OCI-M2 (cell line): ENCODE measurements around the gene CHRNA1.
"Not testable (repeated sequence)": the region's sequence is repeated elsewhere in the genome, so short reads cannot be mapped to it uniquely, and the experiment has no call there.

Experiments used
- DNase-seq: peaks from one replicate; lab custom pipeline; 2025; ENCODE audit not compliant: unreplicated experiment; lab: John Stamatoyannopoulos, UW

CHRNA1 gene

GRCh38 chr2:174717916-174718315 lies 46.4 kb downstream of the CHRNA1 start:
- no peak for DNase-seq

- DNase-seq, result no peak
These were observed 47.0 kb downstream of the CHRNA1 start for GRCh38 chr2:174717273-174717672.

GRCh38 chr2:174716785-174717184 lies 47.5 kb downstream of the CHRNA1 start:
- no peak for DNase-seq

DNA sequence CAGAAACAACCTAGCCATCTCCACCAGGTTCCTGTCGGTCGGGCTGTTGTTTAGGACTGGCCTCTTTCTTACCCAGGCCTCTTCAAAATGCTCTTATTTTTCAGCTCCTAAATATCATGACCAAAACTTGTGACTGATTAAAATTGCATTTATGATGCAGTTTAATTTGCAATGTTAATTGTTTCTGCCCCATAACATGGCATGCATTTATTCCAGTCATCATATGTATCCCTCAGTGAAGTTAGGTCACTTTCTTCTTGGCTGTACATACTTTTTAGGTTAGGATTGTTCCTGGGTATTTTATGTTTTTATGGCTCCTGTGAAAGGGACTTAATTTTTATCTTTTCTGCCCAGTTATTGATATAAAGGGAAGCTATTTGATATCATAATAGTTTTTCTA lies 50.6 kb downstream of the CHRNA1 start:
- DNase-seq, result no peak

- no peak for DNase-seq
These were observed 53.1 kb downstream of the CHRNA1 start for GRCh38 chr2:174711206-174711605.

- DNase-seq, result not testable (repeated sequence)
These were observed 54.8 kb downstream of the CHRNA1 start for GRCh38 chr2:174709416-174710004.

- DNase-seq, result no peak
These were observed 55.6 kb downstream of the CHRNA1 start for GRCh38 chr2:174708713-174709112.

DNA sequence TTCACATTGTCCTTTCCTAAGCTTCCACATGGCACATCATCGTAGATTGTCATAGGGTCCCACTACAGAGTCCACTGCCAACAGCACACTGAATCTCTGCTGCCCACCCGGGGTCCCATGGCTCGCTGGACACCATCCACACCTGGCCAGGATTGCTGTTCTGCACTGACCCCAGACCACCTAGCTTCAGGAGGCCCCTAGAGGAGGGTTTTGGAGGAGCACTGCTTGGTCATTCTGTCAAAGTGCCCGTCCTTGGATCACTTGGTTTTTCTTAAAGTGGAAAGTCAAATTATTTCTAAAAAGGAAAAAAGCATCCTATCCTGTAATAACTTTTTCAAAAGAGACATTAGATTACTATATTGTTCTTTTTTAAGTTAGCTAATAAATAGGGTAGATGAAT lies 59.0 kb downstream of the CHRNA1 start:
- DNase-seq, result no peak

DNA sequence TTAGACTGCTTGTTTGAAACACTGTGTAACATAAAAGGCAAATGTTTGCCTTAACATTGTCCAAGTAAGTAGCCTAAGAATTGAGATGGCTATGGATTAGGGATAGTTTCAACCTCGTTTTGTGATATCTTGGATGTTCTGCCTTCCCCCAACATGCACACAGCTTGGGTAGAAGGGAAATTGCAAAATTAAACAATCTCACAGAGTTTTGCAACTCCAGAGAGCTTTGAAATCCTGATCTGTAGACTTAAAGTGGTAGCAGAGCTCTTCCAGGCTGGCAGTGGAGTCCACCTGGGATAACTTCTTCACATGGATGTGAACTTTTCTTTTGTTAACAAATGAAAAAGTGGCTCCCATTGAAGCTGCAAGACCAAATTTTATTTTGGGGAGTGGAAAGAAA lies 59.6 kb downstream of the CHRNA1 start:
- no peak for DNase-seq

- DNase-seq, result no peak
These were observed 60.2 kb downstream of the CHRNA1 start for GRCh38 chr2:174704061-174704460.

GRCh38 chr2:174703430-174703829 lies 60.8 kb downstream of the CHRNA1 start:
- DNase-seq, result no peak

DNA sequence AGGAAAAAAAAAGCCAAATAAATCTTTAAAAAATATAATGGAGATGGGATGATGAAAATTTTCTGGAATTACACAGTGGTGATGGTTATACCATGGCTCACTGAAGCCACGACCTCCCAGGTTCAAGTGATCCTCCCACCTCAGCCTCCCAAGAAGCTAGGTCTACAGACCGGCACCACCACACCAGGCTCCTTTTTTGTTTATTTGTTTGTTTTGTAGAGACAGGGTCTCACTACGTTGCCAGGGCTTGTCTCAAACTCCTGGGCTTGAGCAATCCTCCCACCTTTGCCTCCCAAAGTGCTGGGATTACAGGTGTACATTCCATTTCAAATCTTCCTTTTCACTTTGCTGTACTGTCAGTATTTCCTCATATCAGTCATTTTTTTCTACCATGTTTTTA lies 61.7 kb downstream of the CHRNA1 start:
- DNase-seq, result no peak

DNA sequence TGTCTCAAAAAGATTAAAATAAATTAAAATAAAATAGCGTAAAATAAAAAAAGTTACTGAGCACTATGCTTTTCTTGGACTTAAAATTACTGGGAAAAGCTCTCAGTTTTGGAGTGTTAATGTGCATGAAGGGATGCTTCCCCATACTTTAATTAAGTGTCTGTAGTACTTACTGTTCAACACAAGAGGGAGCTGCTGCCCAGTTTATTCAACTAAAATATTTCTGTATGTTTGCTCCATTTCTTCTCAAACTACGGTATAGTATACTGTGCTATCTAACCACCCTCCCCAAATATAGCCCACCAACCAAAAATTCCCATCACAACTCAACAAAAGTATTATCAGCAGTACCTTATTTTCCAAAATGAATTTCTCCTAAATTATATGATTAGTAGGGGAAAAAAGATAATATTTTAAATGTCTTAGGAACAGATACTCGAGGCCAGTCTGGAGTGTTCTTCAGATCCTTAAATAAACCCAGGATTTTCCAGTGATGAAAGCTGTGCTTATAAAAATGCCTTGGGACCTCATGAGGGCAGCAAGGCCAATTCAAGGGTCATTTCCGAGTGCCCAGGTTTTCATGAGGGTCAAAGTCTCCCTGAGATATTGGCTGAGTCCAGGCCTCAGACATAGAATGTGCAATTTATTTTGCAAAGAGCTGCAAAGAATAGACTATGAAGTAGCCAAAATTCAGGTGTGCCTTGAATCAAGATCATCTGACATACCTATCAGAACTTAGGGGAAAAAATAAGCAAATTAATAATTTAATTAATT lies 64.1 kb downstream of the CHRNA1 start:
- no peak for DNase-seq
